HG02588 (cell line): ENCODE results near the gene COX17.

ENCODE experiments used
- ATAC-seq: cut with Tn5 transposase; IDR thresholded peaks from one replicate; pipeline ENCODE4 v1.9.1; 2021; ENCODE audit warnings: mild to moderate bottlenecking, moderate library complexity; ENCODE audit not compliant: unreplicated experiment

Gene COX17

DNA sequence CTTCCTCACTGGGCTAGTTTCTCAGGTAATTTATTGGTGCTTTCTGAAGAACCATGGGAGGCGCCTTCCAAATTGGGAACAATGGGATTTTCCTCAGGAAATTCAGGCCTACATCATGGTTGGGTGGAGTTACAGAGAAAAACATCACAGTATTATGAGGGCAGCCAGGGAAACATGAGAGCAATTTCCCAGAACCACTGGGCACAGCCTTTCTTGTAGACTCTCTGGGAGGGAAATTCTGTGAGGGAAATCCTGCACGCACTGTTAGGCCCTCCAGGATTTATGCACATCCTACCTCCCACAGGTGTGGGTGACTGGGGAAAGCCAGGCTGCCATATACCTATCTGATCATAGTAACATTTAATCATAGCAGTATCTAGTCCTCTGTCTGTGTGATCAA lies 30.0 kb downstream of the COX17 start:
- ATAC-seq: no peak

DNA sequence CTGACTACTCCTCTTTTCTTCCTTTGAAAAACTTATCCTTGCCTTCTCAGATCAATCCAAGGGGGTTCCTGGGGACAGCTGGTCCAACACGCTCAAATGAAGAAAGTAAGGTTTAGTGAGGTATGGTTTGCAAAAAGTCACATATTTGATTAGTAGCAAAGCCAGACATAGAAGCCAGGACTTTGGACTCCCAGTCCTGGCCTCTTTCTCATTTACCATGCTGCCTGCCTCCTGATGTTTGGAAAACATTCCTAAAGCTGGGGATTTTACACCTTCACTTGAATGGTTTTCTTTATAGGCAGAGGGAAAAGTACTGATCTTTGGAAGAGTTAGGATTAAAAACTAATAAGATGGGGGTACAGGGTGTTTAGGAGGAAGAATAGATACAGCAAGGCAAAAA lies 31.4 kb downstream of the COX17 start:
- no peak for ATAC-seq

DNA sequence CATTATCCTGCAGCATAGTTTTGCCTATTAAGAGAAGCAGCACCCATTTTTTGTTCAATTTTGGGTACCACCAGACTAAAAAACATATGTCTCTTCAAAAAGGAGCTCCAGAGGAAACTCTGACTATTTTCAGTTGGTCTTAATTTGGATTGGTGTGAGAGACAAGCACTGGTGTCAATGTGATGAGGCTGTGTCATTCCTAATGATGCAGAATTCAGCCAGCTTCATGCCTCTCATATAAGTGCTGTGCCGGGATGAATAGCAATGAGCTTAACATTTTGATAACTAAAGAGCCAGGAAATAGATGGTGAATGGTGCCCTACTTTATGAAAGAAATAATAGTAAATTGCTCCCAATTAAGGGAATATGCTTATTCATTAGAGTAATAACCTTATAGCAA lies 32.7 kb downstream of the COX17 start:
- ATAC-seq: no peak

DNA sequence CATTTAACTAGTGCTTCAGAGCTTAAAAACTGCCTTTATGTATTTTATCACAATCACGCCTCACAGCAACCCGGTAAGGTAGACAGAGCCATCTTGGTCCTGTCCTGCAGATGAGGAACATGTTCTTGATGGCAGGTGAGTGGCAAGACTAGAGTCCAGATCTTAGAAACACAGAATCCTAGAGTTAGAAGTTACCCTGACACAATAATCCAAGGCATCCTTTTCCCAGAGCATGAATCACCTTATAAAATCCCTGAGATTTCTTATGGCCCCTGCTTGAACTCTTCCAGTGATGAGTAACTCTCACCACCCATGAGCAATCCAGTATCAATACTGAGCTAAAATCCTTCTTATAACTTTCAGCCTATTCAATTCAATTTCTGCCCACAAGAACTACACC lies 33.7 kb downstream of the COX17 start:
- ATAC-seq: no peak

DNA sequence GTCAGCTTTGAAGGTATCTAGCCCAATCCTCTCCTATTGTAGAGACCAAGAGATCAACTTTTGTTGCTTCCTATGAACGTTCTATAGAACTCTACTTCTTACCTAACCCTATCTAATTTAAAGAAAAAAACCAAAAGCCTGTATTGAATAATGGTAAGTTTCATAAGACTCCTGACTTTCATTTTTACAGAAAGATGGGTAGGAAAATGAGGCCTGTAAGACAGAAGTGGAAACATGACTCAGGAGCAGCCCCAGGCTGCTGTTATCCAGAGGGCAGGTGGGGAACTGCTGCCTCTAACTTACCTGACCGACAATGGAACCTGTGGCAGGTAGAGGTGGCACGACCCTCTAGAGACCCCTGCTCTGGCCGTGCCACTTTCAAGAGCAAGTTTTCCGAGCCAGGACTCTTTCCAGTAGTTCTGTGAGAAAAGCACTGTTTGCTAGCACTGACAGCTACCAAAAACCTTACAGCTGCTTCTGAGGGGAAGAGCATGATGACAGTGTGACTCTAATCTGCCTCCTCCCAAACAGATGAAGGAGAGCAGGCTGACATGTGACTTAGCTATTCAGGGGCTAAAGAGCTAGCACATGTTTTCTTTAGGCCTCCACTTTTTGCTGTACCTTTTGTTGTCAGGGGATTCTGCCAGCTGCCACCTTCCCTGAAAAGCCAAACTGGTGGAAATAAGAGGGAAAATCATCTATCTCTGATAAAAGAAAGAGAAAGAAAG lies 34.3 kb downstream of the COX17 start:
- ATAC-seq: no peak

DNA sequence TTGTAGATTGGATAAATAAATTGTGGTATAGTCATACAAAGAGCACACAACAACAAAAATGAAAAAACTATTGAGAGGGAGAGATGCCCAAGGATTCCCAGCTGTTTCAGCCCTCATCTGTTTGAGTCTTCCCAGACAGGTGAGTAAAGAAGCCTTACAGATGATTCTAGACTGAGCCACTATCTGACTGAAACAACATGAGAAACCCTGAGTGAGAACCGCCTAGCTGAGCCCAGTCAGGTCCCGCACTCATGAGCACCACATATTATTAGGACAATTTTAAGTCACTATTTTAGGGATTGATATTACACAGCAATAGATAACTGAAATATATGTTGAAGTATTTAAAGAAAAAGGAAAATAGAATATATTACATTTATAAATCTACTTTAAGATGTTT lies 35.8 kb downstream of the COX17 start:
- ATAC-seq: no peak

DNA sequence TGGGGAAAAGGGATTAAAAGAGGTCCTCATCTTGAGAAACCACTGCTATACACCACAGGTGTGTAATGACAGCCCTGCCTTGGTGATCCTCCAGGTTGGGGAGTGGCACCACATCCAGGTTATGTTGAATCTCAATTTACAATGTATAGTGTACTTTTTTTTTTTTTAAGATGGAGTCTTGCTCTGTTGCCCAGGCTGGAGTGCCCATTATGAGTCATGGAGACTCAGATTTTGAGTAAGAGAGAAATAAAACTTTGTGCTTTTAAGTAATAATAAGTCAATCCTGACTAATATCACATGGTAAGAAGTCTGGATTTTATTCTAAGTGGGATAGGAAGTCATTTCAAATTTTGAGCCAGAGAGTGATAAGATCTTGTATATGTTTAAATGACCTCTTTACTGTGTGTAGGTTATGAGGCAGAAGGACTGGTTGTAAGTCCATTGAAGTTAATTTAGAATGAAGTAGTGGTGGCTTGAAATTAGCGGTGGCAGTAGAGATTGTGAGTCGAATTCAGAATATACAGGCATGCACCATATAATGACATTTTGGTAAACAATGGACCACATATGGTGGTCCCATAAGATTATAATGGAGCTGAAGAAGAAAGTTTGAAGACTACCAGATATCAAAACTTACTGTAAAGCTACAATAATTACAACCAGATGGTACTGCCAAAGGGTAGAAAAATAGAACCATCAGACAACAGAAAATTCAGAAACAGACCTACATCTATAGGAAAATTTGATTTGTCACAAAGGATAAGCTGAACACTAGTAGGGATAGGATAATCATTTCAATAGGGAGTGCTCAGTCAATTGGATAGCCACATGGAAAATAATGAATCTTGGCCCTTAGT lies 37.5 kb downstream of the COX17 start:
- ATAC-seq: no peak

DNA sequence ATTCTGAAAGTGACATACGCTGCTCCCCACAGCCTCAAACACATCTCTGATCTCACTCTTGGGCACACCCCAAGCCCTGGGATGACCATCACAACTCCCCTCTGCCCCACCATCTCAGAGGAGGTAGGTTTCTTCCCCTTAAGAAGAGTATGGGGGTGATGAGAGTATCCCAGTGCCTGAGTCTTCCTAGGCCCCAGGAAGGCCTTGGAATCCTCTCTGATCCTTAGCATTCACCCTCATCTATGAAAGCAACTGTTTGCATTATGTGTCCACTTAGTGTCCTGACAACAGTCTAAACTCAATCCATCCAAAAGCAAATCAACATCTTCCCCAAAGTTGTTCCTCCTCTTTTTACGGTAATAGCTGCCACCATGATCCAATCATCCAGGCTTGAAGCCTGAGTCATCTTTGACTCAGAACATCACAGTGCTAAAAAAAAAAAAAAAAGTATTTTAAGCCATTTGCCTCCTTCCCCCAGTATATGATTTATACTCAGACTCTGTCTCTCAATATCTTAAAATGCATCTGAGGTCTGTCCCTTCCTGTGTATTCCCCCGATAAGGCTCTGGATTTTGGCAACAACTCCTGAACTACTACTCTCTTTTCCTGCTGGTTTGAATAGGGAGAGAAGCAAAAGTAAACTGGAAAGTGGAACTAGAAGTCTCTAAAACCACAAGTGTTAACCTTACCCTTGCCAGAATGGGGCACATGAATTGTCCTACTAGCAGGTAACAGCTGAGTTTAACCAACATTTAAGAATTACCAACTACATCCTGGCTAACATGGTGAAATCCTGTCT lies 39.3 kb downstream of the COX17 start:
- ATAC-seq: peak; percentile 29

DNA sequence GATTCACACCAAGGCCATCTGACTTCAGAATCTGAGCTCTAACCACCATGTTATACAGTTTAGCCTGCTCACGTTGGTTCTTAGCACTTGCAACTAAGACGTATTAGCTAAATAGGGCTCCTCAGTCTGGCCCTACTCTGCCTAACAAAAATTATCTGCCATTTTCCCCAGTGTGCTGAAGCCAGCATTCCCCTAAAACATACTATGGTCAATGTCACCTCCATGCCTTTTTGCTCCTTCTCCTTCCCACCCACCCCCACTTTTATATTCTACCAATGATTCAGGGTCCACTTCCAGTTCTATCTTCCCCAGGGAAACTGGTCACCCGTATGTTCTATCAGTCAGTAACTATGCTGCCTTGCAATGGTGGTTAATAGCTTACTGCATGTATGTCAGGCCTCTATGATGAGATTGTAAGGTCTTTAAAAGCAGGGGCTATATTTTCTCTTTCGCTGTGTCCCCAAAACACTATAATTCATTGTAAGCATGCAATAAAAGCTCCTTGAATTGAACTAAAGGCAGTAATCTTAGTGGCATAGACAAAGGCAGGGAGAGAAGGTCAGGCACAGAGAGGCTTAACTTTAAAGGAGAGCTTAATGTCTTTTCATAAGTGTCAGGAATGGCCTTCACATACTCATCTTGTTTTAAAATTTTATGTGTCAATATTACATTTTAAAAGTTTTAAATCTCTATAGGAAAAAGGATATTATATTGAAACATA lies 40.2 kb downstream of the COX17 start:
- no peak for ATAC-seq

DNA sequence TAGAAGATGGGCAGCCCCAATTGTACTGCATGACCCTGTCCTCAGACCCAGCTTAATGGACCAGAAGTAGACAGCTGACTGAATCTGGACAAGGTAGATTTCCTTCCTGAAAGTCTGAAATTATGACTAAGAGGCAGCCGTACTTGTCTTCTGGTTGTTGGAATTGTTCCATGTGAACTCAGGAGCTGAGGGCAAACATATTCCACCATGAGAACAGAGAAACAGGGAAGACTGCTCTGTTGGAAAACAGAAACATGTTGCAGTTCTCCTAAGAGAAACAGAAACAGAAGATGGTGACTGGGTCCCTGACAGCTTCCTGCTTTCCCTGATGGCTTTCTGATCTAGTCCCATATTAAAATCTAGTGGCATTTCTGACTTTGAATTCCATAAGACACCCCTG lies 41.0 kb downstream of the COX17 start:
- ATAC-seq: no peak

DNA sequence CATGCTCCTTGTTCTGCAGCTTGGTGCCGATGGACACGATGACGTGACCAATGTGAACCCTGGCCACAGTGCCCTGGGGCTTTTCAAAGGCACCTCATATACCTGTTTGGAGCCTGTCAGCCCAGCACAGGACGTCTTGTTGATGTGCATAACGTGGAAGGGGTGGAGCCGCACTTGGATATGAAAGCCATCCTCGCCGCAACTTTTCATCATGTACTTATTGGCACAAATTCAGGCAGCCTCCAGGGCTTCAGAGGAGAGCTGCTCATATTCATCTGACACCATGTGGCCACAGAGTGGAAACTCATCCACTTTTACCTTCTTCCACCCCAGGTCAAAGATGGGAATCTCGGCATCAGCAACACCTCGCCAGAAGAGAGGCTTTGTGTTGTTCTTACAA lies 41.5 kb downstream of the COX17 start:
- no peak for ATAC-seq

DNA sequence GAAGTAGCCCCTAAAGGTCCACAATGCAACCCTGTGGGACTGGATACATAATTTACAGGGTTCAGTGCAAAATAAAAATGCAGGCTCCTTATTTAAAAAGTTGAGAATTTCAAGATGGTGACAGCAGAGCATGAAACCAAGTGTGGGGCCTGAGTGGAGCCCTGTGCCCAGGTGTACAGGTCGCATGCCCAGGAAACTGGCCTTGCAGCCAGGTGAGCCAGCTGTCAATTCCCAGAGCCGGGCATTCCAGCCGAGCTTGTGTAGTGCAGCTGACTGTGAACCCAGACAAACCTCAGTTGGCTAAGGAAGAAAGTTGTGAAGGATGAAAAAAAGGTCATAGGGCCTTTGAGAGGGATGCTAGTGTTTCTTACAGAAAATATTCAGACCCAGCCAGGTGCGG lies 44.4 kb downstream of the COX17 start:
- no peak for ATAC-seq

DNA sequence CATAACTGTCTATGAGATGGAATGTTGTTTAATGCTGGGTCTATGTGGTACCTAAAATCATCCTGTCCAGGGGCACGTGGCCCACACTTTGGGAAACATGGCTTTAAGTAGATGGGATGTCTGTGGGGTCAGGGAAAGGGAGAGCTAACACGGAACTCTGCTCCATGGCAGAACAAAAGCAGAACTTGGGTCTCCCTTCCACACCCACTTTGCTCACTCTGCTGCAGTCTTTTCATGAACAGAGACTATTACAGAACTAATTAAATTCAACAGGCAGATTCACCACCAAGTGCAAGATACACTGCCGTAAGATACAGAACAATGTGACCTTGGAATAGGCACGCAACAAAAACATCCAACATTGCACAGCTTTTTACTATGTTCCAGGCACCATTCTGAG lies 45.0 kb downstream of the COX17 start:
- no peak for ATAC-seq

DNA sequence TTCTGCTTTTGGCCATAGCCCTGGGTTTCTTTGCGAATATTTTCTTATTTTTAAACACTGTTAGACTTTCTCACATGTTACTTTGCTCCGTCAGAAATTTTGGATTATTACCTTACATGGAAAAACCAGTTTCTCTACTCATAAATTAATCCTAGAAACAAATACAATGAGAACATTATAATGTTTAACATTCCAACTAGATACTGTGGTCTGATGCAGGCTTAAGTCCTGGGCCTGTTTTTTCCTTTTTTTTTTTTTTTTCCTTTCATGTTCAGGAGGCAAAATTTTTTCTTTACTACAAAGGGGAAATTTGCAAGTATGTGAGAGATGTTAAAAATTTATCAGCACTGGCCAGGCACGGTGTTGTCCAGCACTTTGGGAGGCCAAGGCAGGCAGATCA lies 45.7 kb downstream of the COX17 start:
- no peak for ATAC-seq

DNA sequence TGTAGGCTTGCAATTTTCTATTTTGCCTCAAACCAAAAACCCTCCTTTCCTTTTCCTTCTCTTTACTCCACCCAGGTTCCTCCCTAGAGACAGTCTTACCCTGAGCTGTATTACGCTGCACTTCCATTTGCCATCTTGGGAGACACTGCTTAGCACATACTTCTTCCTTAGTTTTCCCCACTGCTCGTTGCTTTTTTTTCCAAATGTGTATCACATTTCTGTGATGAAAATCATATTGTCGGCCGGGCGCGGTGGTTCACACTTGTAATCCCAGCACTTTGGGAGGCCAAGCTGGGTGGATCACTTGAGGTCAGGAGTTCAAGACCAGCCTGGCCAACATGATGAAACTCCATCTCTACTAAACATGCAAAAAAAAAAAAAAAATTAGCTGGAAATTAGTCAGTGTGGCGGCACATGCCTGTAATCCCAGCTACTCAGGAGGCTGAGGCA lies 46.3 kb downstream of the COX17 start:
- ATAC-seq: no peak

DNA sequence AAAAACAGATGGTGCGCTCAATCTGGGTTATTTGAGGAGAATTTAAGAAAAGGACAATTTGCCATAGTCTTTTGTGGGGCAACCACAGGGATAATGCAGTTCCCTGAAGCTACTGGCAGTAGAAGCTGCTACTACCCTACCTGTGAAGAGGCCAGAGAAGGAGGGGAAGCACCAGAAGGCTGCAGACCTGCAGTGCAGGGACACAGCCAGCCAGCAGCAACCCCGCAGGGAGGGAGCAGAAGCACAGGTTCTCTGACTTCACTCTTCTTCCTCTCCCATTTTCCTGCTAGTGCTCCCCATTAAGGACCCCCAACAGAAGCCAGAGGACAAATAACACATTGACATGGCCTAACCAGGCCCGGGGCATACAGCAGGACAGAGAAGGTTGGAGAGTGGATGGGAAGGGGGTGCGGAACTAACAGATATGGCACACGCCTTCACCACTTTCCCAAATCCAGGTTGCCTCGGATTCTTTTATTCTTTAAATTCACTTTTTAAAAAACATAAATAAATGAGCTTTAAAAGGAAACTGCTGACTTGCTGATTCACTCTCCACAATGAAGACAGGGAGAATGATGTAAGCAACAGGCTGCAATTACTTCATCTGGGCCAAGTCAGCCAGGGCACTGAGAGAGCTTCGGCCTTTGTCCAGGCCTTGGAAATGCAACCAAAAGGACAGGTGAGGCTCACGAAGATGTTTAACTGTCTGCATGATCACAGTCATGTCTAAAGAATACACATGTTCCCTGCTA lies 46.9 kb downstream of the COX17 start:
- no peak for ATAC-seq

DNA sequence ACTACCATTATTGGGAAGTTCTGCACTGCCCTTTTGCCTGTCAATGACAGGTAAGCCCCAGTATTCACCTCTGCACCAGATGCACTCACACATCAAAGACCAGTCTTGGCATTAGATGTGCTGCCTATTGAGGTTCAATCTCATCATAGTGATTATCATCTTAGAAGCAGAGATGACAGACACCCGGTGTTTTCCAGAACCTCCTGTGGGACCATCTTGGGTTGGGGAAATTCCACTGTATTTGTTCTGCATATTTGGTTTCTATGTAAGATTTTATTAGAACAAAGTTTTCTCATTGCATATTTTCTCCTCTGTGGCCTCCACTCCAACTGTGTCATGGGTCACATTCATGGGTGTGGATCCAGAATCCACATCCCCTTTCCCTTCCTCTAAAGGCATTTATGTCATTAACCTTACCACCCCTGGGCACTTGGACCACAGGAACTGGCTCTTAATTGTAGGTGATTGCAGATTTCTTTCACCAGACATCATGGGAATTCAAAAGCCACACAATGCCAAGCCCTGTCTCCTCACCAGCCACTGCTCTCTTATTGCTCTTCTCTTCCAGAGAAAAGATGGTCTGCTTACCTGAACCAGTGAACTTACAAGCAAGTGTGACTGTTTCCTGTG lies 48.3 kb downstream of the COX17 start:
- ATAC-seq: peak; percentile 23

DNA sequence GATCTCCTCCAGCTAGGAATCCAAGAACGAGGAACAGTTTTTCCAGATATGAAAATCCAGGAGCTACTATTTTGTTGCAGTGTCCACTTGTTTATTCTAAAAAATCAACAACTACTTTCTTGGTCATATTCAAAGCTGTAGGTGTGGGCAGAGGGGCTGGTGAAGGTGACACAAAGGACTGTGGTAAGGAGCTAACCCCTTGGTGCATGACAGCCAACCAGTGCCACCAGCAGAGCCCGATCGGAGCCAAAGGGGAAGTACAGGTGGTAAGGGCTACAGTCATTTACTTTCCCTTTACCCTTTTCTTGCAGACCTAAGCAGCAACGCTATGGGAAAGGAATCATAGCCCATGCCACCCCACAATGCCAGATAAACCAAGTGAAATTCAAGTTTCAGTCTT lies 48.8 kb downstream of the COX17 start:
- ATAC-seq: peak; percentile 64

DNA sequence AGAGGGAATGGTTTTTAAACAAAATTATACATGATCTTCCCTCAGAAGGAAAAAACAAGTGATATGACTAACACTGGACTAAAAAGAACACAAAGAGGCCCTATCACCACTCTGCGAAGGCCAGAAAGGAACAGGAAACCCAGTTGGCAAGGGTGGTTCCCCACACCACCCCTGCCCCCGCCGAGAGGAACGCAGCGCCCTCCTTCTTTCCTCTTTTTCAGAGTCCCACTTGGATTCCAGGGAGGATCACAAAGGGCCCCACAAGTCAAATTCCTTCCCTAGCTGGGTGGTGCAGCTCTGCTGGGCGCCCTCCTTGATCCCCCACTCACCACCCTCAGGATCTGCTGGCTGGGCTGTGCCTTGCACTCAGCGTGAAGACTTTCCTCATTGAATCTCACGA lies 49.7 kb downstream of the COX17 start:
- peak; percentile 35 for ATAC-seq

DNA sequence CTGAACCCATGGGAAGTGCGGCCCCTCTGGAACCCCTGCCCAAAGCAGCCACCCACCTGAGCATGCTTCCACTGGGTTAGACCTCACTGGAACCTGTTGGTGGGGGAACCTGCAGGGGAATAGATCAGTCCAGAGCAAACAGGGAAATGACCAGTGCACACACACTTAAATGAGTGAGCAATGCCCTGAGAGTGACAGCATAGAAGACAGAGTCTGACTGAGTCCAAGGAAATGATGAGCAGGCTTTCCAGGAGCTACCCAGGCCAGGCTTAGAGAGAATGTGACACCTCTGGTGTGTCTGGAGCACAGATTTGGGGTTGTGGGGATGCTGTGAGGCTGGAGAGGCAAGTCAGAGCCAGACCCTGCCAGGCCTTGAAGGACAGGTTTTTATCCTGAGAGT lies 51.0 kb downstream of the COX17 start:
- no peak for ATAC-seq
